ENCODE data around the gene GPN2.

Gene GPN2

GRCh38 chr1:26921540-26922430, 31.7 kb upstream of the GPN2 start, which contains the start of gene NUDC:
NUDC (plus strand) TSS chr1:26921743; CDS start chr1:26921849, 106 bp downstream.
- Histone ChIP-seq H3K9me3 (ENCODE audit: insufficient read depth, low read length) (no peaks in the 10 kb centered on the region), H3K27ac (ENCODE audit: low read length) (peak within 1 kb of the TSS; percentile 46), H2AFZ (ENCODE audit: low read depth, low read length) (peak within 1 kb of the TSS; percentile 69), H3K79me2 (ENCODE audit: low read length) (peaks cover 35% of the 10 kb centered on the region), H3K4me3 (ENCODE audit: low read length) (peak within 1 kb of the TSS; percentile 80), H3K27me3 (ENCODE audit: low read depth, low read length) (no peaks in the 10 kb centered on the region), H3K4me2 (ENCODE audit: low read length) (peak within 1 kb of the TSS; percentile 90), H4K20me1 (ENCODE audit: insufficient read depth, low read length) (no peaks in the 10 kb centered on the region), H3K9ac (ENCODE audit: low read length) (peak within 1 kb of the TSS; percentile 88), H3K36me3 (replicated peaks; ENCODE audit: low read depth, low read length) (peaks cover 4% of the 10 kb centered on the region), H3K4me1 (ENCODE audit: low read length) (peaks cover 14% of the 10 kb centered on the region)
- TF ChIP-seq CTCF (IDR thresholded peaks at IDR 0.05; ENCODE audit: low read depth, low read length), result no peak
- no peak for TF ChIP-seq EZH2phosphoT487 (IDR thresholded peaks at IDR 0.05; ENCODE audit: low read depth)

- Histone ChIP-seq H3K9ac (ENCODE audit: low read length) (peak overlapping the region; percentile 48), H4K20me1 (ENCODE audit: insufficient read depth, low read length) (no peaks in the 10 kb centered on the region), H3K9me3 (ENCODE audit: insufficient read depth, low read length) (no peaks in the 10 kb centered on the region), H2AFZ (ENCODE audit: low read depth, low read length) (peak overlapping the region; percentile 69; the same call in 1 of the 2 replicates), H3K4me1 (ENCODE audit: low read length) (peaks cover 14% of the 10 kb centered on the region), H3K27ac (ENCODE audit: low read length) (no peak overlapping the region), H3K79me2 (ENCODE audit: low read length) (peaks cover 32% of the 10 kb centered on the region), H3K36me3 (replicated peaks; ENCODE audit: low read depth, low read length) (peaks cover 4% of the 10 kb centered on the region), H3K27me3 (ENCODE audit: low read depth, low read length) (no peaks in the 10 kb centered on the region), H3K4me3 (ENCODE audit: low read length) (peak overlapping the region; percentile 80), H3K4me2 (ENCODE audit: low read length) (peak overlapping the region; percentile 82)
- TF ChIP-seq CTCF (IDR thresholded peaks at IDR 0.05; ENCODE audit: low read depth, low read length) (no peak), EZH2phosphoT487 (IDR thresholded peaks at IDR 0.05; ENCODE audit: low read depth) (no peak)
Observed at GRCh38 chr1:26921126-26921539, 31.1 kb upstream of the GPN2 start.

- no peaks in the 10 kb centered on the region for H4K20me1 ChIP-seq (ENCODE audit: insufficient read depth, low read length)
- H3K4me3 ChIP-seq (ENCODE audit: low read length), result no peak overlapping the region
- no peak overlapping the region for H3K27ac ChIP-seq (ENCODE audit: low read length)
Observed at GRCh38 chr1:26915204-26915842, 25.2 kb upstream of the GPN2 start.

More at GRCh38 chr1:26915204-26915842, 25.2 kb upstream of the GPN2 start:
- H3K9ac ChIP-seq (ENCODE audit: low read length), result no peak overlapping the region
- no peaks in the 10 kb centered on the region for H3K9me3 ChIP-seq (ENCODE audit: insufficient read depth, low read length)
- H3K27me3 ChIP-seq (ENCODE audit: low read depth, low read length), result no peaks in the 10 kb centered on the region
- no peaks in the 10 kb centered on the region for H3K4me1 ChIP-seq (ENCODE audit: low read length)
- H3K4me2 ChIP-seq (ENCODE audit: low read length), result no peak overlapping the region
- H3K79me2 ChIP-seq (ENCODE audit: low read length), result no peaks in the 10 kb centered on the region
- TF ChIP-seq EZH2phosphoT487 (IDR thresholded peaks at IDR 0.05; ENCODE audit: low read depth), result no peak
- TF ChIP-seq CTCF (IDR thresholded peaks at IDR 0.05; ENCODE audit: low read depth, low read length), result no peak
- H2AFZ ChIP-seq (ENCODE audit: low read depth, low read length), result no peak overlapping the region; the same call in 1 of the 2 replicates
- no peaks in the 10 kb centered on the region for H3K36me3 ChIP-seq (replicated peaks; ENCODE audit: low read depth, low read length)
